ENCODE data around the gene NDUFV1.

GRCh38 chr11:67611165-67611564 lies 4.4 kb downstream of the NDUFV1 start:
- TF ChIP-seq POLR2A (IDR thresholded peaks at IDR 0.05; ENCODE audit: low read depth, low read length) (no peak), POLR2AphosphoS5 (IDR thresholded peaks at IDR 0.05; ENCODE audit: low read depth, low read length) (no peak)
